HG02798 (cell line): ENCODE data around the gene OR10A4.
A peak's percentile ranks its signal among the peaks of the same experiment; 100 is the strongest.
"Not testable (repeated sequence)": the region's sequence is repeated elsewhere in the genome, so short reads cannot be mapped to it uniquely, and the experiment has no call there.

Source experiments
- ATAC-seq: cut with Tn5 transposase; IDR thresholded peaks from one replicate; pipeline ENCODE4 v1.9.1; 2021; ENCODE audit warnings: mild to moderate bottlenecking; ENCODE audit not compliant: unreplicated experiment, poor library complexity

Gene OR10A4

GRCh38 chr11:6894097-6894496 lies 17.7 kb downstream of the OR10A4 start:
- ATAC-seq = no peak

- peak; percentile 88 for ATAC-seq
These were observed 18.6 kb downstream of the OR10A4 start for GRCh38 chr11:6895010-6895409.

- ATAC-seq = no peak
These were observed 22.5 kb downstream of the OR10A4 start for GRCh38 chr11:6898911-6899310.

GRCh38 chr11:6900327-6900999 lies 24.0 kb downstream of the OR10A4 start:
- no peak for ATAC-seq

GRCh38 chr11:6904804-6905203 lies 28.4 kb downstream of the OR10A4 start:
- not testable (repeated sequence) for ATAC-seq

- no peak for ATAC-seq
These were observed 35.0 kb downstream of the OR10A4 start for GRCh38 chr11:6911378-6911777.

GRCh38 chr11:6911948-6912347 lies 35.5 kb downstream of the OR10A4 start:
- ATAC-seq = no peak

GRCh38 chr11:6919698-6920097 lies 43.3 kb downstream of the OR10A4 start:
- ATAC-seq = no peak

GRCh38 chr11:6920702-6921101 lies 44.3 kb downstream of the OR10A4 start, which contains the start of gene OR2D3:
Gene OR2D3, plus strand, starts transcription at chr11:6921002. Its CDS starts 0 bp downstream, at chr11:6921002.
- no peak for ATAC-seq

- no peak for ATAC-seq
These were observed 48.7 kb downstream of the OR10A4 start for GRCh38 chr11:6925007-6925577.

GRCh38 chr11:6925636-6926207 lies 49.3 kb downstream of the OR10A4 start:
- ATAC-seq = peak; percentile 19

- peak; percentile 77 for ATAC-seq
These were observed 50.0 kb downstream of the OR10A4 start, which contains the start of gene ZNF215 for GRCh38 chr11:6926208-6927029. Gene ZNF215, plus strand, starts transcription at chr11:6926426. Its CDS starts 5,847 bp downstream, at chr11:6932273.

- ATAC-seq = peak; percentile 69
These were observed 50.7 kb downstream of the OR10A4 start for GRCh38 chr11:6927030-6927617.
